Neuronal stem cell (in vitro differentiated cells): ENCODE measurements around the gene GSS.

ENCODE experiments used
- DNase-seq: peaks from one replicate; pipeline ENCODE4 v3.0.0-alpha.2; 2013; ENCODE audit warnings: low spot score
- H2AFZ ChIP-seq: one replicate; pipeline ENCODE4 v1.6.1; 2013; ENCODE audit warnings: mild to moderate bottlenecking, low read length, inconsistent platforms
- H2AK5ac ChIP-seq: 2 replicates; pipeline ENCODE4 v1.6.1; 2013; ENCODE audit warnings: low read depth, mild to moderate bottlenecking, inconsistent platforms, low read length, moderate library complexity, mixed read lengths
- H2BK120ac ChIP-seq: 2 replicates; pipeline ENCODE4 v1.6.1; 2013; ENCODE audit warnings: low read depth, mild to moderate bottlenecking, inconsistent platforms, low read length, moderate library complexity, mixed read lengths
- H2BK12ac ChIP-seq: one replicate; pipeline ENCODE4 v1.6.1; 2013; ENCODE audit warnings: low read length, inconsistent platforms
- H2BK15ac ChIP-seq: 2 replicates; pipeline ENCODE4 v1.6.1; 2013; ENCODE audit warnings: mild to moderate bottlenecking, low read length, inconsistent platforms, mixed read lengths
- H2BK5ac ChIP-seq: one replicate; pipeline ENCODE4 v1.6.1; 2013; ENCODE audit warnings: inconsistent platforms, mild to moderate bottlenecking, low read length, moderate library complexity
- H3K14ac ChIP-seq: one replicate; pipeline ENCODE4 v1.6.1; 2013; ENCODE audit warnings: low read length, inconsistent platforms
- H3K18ac ChIP-seq: 2 replicates; pipeline ENCODE4 v1.6.1; 2013; ENCODE audit warnings: low read length, inconsistent platforms
- H3K23ac ChIP-seq: 2 replicates; pipeline ENCODE4 v1.6.1; 2013; ENCODE audit warnings: low read depth, mild to moderate bottlenecking, mixed read lengths, low read length, inconsistent platforms; ENCODE audit not compliant: poor library complexity
- H3K27ac ChIP-seq: replicated peaks from 3 replicates; pipeline ENCODE4 v1.5.1; 2013; ENCODE audit warnings: low read length, inconsistent platforms
- H3K27me3 ChIP-seq, 3 experiments: 2 replicates each; pipeline ENCODE4 v1.6.1; 2013; ENCODE audit warnings: low read length in 3 of 3, mild to moderate bottlenecking in 2 of 3, inconsistent platforms in 1 of 3, low read depth in 1 of 3, mixed read lengths in 1 of 3, moderate library complexity in 1 of 3; ENCODE audit not compliant: control insufficient read depth in 3 of 3, insufficient read depth in 3 of 3
- H3K36me3 ChIP-seq, 2 donors: replicated peaks in 1 of 2; 2 replicates each; pipeline ENCODE4 v1.6.1; 2013; ENCODE audit warnings: low read length in 2 of 2; ENCODE audit not compliant: control insufficient read depth in 2 of 2, insufficient read depth in 2 of 2
- H3K4ac ChIP-seq: 2 replicates; pipeline ENCODE4 v1.6.1; 2013; ENCODE audit warnings: inconsistent platforms, mild to moderate bottlenecking, low read length, moderate library complexity
- H3K4me1 ChIP-seq, 2 donors: 1 replicate in 1 of 2; 2 replicates in 1 of 2; pipeline ENCODE4 v1.6.1; 2013; ENCODE audit warnings: low read length in 2 of 2, low read depth in 1 of 2; ENCODE audit not compliant: control insufficient read depth in 2 of 2, insufficient read depth in 1 of 2
- H3K4me2 ChIP-seq: one replicate; pipeline ENCODE4 v1.6.1; 2013; ENCODE audit warnings: mild to moderate bottlenecking, low read length, inconsistent platforms; ENCODE audit not compliant: insufficient read depth, poor library complexity, severe bottlenecking
- H3K4me3 ChIP-seq, 2 donors: 2 replicates each; pipeline ENCODE4 v1.5.1; 2013; ENCODE audit warnings: low read length in 2 of 2, mild to moderate bottlenecking in 2 of 2, inconsistent platforms in 1 of 2, moderate library complexity in 1 of 2
- H3K79me1 ChIP-seq: one replicate; pipeline ENCODE4 v1.6.1; 2013; ENCODE audit warnings: low read depth, mild to moderate bottlenecking, inconsistent platforms, low read length, moderate library complexity
- H3K9ac ChIP-seq: one replicate; pipeline ENCODE4 v1.6.1; 2013; ENCODE audit warnings: mild to moderate bottlenecking, low read depth, low read length, inconsistent platforms; ENCODE audit not compliant: poor library complexity
- H3K9me3 ChIP-seq, 2 donors: replicated peaks in 1 of 2; 2 replicates each; pipeline versions ENCODE3 to v1.6.1; 2013; ENCODE audit warnings: low read length in 2 of 2, mild to moderate bottlenecking in 2 of 2, inconsistent platforms in 1 of 2, low read depth in 1 of 2, mixed read lengths in 1 of 2, moderate library complexity in 1 of 2; ENCODE audit not compliant: control insufficient read depth in 2 of 2, insufficient read depth in 1 of 2
- H4K8ac ChIP-seq: one replicate; pipeline ENCODE4 v1.6.1; 2013; ENCODE audit warnings: low read depth, mild to moderate bottlenecking, inconsistent platforms, low read length, moderate library complexity
- H4K91ac ChIP-seq: one replicate; pipeline ENCODE4 v1.6.1; 2013; ENCODE audit warnings: low read length, low read depth, mild to moderate bottlenecking, inconsistent platforms; ENCODE audit not compliant: poor library complexity
- WGBS, 2 donors: extraction: QIAGEN DNeasy Blood & Tissue Kit; methylation state at CpG; one replicate each; pipeline ENCODE4 v1.1.7; 2013; ENCODE audit warnings: missing lambda C conversion rate in 2 of 2, mixed read lengths in 1 of 2; ENCODE audit not compliant: insufficient read length in 2 of 2, insufficient replicate concordance in 1 of 2; ENCODE audit errors: extremely low coverage in 2 of 2; 5-methylcytosine and 5-hydroxymethylcytosine counted together

Gene GSS

DNA sequence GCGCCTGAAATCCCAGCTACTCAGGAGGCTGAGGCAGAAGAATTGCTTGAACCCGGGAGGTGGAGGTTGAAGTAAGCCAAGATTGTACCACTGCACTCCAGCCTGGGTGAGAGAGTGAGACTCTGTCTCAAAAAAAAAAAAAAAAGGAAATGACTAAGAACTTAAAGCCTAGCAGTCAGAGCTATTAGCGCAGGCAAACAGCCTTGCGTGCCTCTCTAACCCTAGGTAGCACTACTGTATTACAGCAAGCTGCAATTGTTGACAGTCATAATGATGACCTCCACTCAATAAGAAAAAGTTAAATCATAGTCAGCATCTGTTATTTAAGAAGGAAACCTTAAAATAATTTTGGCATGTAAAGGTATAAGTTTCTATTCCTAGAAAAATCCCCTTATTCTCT is 14.4 kb downstream of the GSS start:
- no peak overlapping the region for H4K8ac ChIP-seq
- no peak overlapping the region for H3K18ac ChIP-seq
- H3K9me3 ChIP-seq, result no peaks in the 10 kb centered on the region
- no peak overlapping the region for H3K23ac ChIP-seq
- no peak overlapping the region for H4K91ac ChIP-seq
- H3K36me3 ChIP-seq, result peaks cover 19 to 84% of the 10 kb centered on the region in 2 donors
- no peak overlapping the region for H2BK12ac ChIP-seq
- H2AK5ac ChIP-seq, result no peak overlapping the region
- H3K14ac ChIP-seq, result no peak overlapping the region
- H3K4me3 ChIP-seq, result no peak overlapping the region
- H3K27ac ChIP-seq, result no peak overlapping the region
- H3K9ac ChIP-seq, result no peak overlapping the region
- H3K4me2 ChIP-seq, result no peak overlapping the region
- H2BK15ac ChIP-seq, result no peak overlapping the region
- no peak for DNase-seq
- no peak overlapping the region for H2BK5ac ChIP-seq
- H3K4me1 ChIP-seq, result no peaks in the 10 kb centered on the region
- H3K4ac ChIP-seq, result no peak overlapping the region
- H2AFZ ChIP-seq, result no peak overlapping the region
- no peak overlapping the region for H2BK120ac ChIP-seq
- no CpG with 5 or more reads among the region's 4 CpGs for WGBS, 2 donors
- H3K79me1 ChIP-seq, result no peaks in the 10 kb centered on the region
- H3K27me3 ChIP-seq, result no peaks in the 10 kb centered on the region

DNA sequence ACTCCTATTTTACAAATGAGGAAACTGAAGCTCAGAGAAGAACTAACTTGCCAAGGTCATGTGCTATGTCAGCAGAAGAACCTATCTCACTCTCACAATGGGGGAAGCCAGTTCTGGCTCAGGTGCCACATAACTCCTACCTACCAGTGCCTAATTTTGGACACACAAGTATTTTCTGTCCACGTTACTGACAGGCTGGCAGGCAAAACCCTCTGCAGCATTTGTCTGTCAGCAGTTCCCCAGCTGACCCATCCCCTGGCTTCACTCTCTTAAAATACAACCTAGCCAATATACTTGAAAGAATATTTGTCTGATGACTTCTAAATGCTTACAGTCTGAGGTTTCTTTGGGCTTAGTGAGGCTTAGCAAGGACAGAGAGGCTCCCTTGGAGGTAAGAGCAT is 15.5 kb downstream of the GSS start:
- Histone ChIP-seq H3K9me3 (no peaks in the 10 kb centered on the region), H2BK15ac (no peak overlapping the region), H3K4me2 (no peak overlapping the region), H3K36me3 (peaks cover 16 to 85% of the 10 kb centered on the region in 2 donors), H3K9ac (no peak overlapping the region), H3K4me1 (no peaks in the 10 kb centered on the region), H4K91ac (no peak overlapping the region), H3K79me1 (no peaks in the 10 kb centered on the region), H2AFZ (no peak overlapping the region), H3K27ac (no peak overlapping the region), H3K18ac (no peak overlapping the region), H3K4ac (no peak overlapping the region), H3K23ac (no peak overlapping the region), H2AK5ac (no peak overlapping the region), H2BK120ac (no peak overlapping the region), H4K8ac (no peak overlapping the region), H3K4me3 (no peak overlapping the region), H2BK12ac (no peak overlapping the region), H3K27me3 (no peaks in the 10 kb centered on the region), H2BK5ac (no peak overlapping the region), H3K14ac (no peak overlapping the region)
- no CpG with 5 or more reads among the region's 1 CpG for WGBS, 2 donors
- DNase-seq, result no peak

DNA sequence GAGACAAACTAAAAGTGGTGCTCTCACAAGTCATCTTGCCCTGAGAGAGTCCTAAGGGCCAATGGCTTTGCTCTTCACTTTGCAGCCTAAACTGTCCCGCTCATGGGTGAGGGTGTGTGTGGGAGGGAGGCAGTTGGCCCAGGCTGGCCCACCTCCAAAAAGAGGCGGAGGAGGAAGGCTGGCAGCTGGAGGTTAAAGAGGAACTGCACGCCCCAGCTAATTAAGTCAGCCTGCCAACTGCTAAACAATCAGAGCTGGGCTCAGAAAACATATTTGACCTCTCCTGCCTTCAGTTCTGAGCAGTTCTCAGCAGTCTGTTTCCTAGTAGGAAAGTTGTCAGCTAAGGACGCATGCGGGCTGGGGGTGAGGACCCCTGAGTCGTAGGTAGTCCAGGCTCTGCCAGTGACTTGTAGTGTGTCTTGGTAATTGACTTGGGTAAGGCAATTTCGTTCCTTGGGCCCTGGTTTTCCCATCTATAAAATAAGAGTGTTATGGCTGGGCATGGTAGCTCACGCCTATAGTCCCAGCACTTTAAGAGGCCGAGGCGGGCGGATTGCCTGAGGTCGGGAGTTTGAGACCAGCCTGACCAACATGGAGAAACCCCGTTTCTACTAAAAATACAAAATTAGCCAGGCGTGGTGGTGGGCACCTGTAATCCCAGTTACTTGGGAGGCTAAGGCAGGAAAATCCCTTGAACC is 17.0 kb downstream of the GSS start:
- no peak overlapping the region for H2BK120ac ChIP-seq
- no peaks in the 10 kb centered on the region for H3K4me1 ChIP-seq
- H2BK15ac ChIP-seq, result no peak overlapping the region
- H3K9me3 ChIP-seq, result no peaks in the 10 kb centered on the region
- no peak overlapping the region for H4K8ac ChIP-seq
- H2BK12ac ChIP-seq, result no peak overlapping the region
- H3K9ac ChIP-seq, result no peak overlapping the region
- H3K4ac ChIP-seq, result no peak overlapping the region
- H2AK5ac ChIP-seq, result no peak overlapping the region
- no peak overlapping the region for H3K23ac ChIP-seq
- H2BK5ac ChIP-seq, result no peak overlapping the region
- peaks cover 18 to 83% of the 10 kb centered on the region in 2 donors for H3K36me3 ChIP-seq
- H3K27me3 ChIP-seq, result no peaks in the 10 kb centered on the region
- no peak overlapping the region for H3K27ac ChIP-seq
- H4K91ac ChIP-seq, result no peak overlapping the region
- no CpG with 5 or more reads among the region's 14 CpGs for WGBS, 2 donors
- H2AFZ ChIP-seq, result no peak overlapping the region
- H3K14ac ChIP-seq, result no peak overlapping the region
- no peak for DNase-seq
- no peaks in the 10 kb centered on the region for H3K79me1 ChIP-seq
- H3K4me2 ChIP-seq, result no peak overlapping the region
- H3K4me3 ChIP-seq, result no peak overlapping the region
- H3K18ac ChIP-seq, result no peak overlapping the region

DNA sequence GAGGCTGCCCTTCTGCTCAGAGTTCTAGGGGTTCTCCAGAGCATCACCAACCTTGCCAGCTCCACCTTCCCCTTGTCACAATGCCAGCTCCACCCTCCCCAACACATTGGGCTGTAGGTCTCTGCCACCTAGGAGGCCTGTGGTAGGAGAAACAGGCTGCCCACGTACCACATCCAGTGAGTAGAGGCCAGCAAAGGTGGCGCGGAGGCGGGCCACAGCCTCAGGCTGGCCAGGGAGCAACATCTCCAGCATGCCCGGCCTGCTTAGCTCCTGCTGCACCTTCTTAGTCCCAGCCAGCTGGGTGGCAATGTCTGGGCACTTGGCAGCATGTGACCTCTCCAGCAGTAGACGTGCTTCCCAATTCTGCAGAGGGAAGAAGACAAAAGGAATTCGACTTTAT is 23.8 kb downstream of the GSS start:
- Histone ChIP-seq H3K36me3 (peaks cover 23 to 88% of the 10 kb centered on the region in 2 donors), H3K9me3 (no peaks in the 10 kb centered on the region), H3K9ac (no peak overlapping the region), H2BK15ac (no peak overlapping the region), H3K4me3 (no peak overlapping the region), H2BK5ac (no peak overlapping the region), H4K8ac (no peak overlapping the region), H4K91ac (no peak overlapping the region), H3K23ac (no peak overlapping the region), H3K18ac (no peak overlapping the region), H3K27ac (no peak overlapping the region), H2BK120ac (no peak overlapping the region), H2AK5ac (no peak overlapping the region), H3K27me3 (no peaks in the 10 kb centered on the region), H3K79me1 (no peaks in the 10 kb centered on the region), H3K4me2 (no peak overlapping the region), H2BK12ac (no peak overlapping the region), H2AFZ (no peak overlapping the region), H3K14ac (no peak overlapping the region), H3K4me1 (no peaks in the 10 kb centered on the region), H3K4ac (no peak overlapping the region)
- WGBS, 2 donors, result no CpG with 5 or more reads among the region's 7 CpGs
- no peak for DNase-seq
